ENCODE results near the gene MYO1B.

GRCh38 chr2:191410646-191411436 is 165.6 kb downstream of the MYO1B start:
- TF ChIP-seq CTCF (conservative IDR thresholded peaks at IDR 0.05 in 1 of 2, IDR thresholded peaks at IDR 0.05 in 1 of 2; ENCODE audit: extremely low read depth in 1 of 2, insufficient read depth in 1 of 2, low read depth in 1 of 2, low read length in 2 of 2) (no peak), EZH2 (IDR thresholded peaks at IDR 0.05; ENCODE audit: borderline replicate concordance, low read length) (no peak)
